ENCODE results near the gene CFL1. TPM values are rescaled to one million over a fixed set of nuclear protein-coding genes. Genes with fewer than 3 reads are reported as not detected.
A peak's percentile ranks its signal among the peaks of the same experiment; 100 is the strongest.

CFL1 gene
- total and polyA plus RNA-seq, 2 of the 4 experiments (the other 2 are of a cell fraction), result 960 to 2,231 TPM

GRCh38 chr11:65821107-65821506 lies 36.9 kb downstream of the CFL1 start:
- H3K4me1 ChIP-seq (ENCODE audit: control insufficient read depth, insufficient read depth, low read length), result no peaks in the 10 kb centered on the region
- dilution Hi-C loops (cut with HindIII; ENCODE audit: low sequenced_read_pairs, unreplicated experiment) (no loop called here), intact Hi-C loops (cut with micrococcal nuclease) (no loop called here), in situ Hi-C loops (cut with MboI; ENCODE audit: low sequenced_read_pairs) (no loop called here)
- no peak overlapping the region for H3K14ac ChIP-seq (replicated peaks; ENCODE audit: low read depth, low read length)
- H2AK9ac ChIP-seq (replicated peaks; ENCODE audit: low read depth, low read length, poor library complexity), result no peak overlapping the region
- no peaks in the 10 kb centered on the region; a peak in 1 of 4 replicates for H3K79me1 ChIP-seq (ENCODE audit: low read depth in 1 of 2, low read length in 2 of 2)
- no peak overlapping the region for H2BK120ac ChIP-seq (ENCODE audit: low read depth, low read length)
- H3K27ac ChIP-seq (ENCODE audit: insufficient read depth, low read length), result no peak overlapping the region
- ATAC-seq (ENCODE audit: low read depth), result no peak
- H2AK5ac ChIP-seq (ENCODE audit: low read depth, low read length), result no peak overlapping the region
- H4K91ac ChIP-seq (ENCODE audit: insufficient read depth, low read depth, low read length), result no peak overlapping the region
- no peaks in the 10 kb centered on the region for H4K20me1 ChIP-seq (ENCODE audit: insufficient read depth, low read length)
- H3K4ac ChIP-seq (ENCODE audit: low read depth, low read length), result no peak overlapping the region
- TF ChIP-seq POLR2A (IDR thresholded peaks at IDR 0.05; ENCODE audit: low read depth, low read length), result no peak
- TF ChIP-seq RCOR1 (IDR thresholded peaks at IDR 0.05; ENCODE audit: insufficient replicate concordance, low read length), result no peak
- TF ChIP-seq BHLHE40 (IDR thresholded peaks at IDR 0.05; ENCODE audit: low read depth, low read length), result no peak
- TF ChIP-seq RAD21 (IDR thresholded peaks at IDR 0.05; ENCODE audit: low read length), result no peak
- no peak for TF ChIP-seq MAZ (IDR thresholded peaks at IDR 0.05; ENCODE audit: borderline replicate concordance, low read depth, low read length)
- TF ChIP-seq FOS (IDR thresholded peaks at IDR 0.05; ENCODE audit: low read depth, low read length), result no peak
- TF ChIP-seq SMC3 (IDR thresholded peaks at IDR 0.05; ENCODE audit: low read depth, low read length), result no peak
- no peak for TF ChIP-seq CHD1 (IDR thresholded peaks at IDR 0.05; ENCODE audit: low read depth, low read length)
- no peak for TF ChIP-seq MAFK (IDR thresholded peaks at IDR 0.05; ENCODE audit: low read depth, low read length)
- no peak for TF ChIP-seq RFX5 (IDR thresholded peaks at IDR 0.05; ENCODE audit: low read depth, low read length)
- no peak for TF ChIP-seq ELK1 (IDR thresholded peaks at IDR 0.05; ENCODE audit: borderline replicate concordance, low read depth, low read length)
- TF ChIP-seq CTCF (conservative IDR thresholded peaks at IDR 0.05; ENCODE audit: low read depth, low read length), result no peak
- TF ChIP-seq MXI1 (IDR thresholded peaks at IDR 0.05; ENCODE audit: borderline replicate concordance, low read depth, low read length), result no peak
- H3K9me1 ChIP-seq (ENCODE audit: insufficient read depth, low read length), result no peaks in the 10 kb centered on the region
- no peak overlapping the region for H2BK15ac ChIP-seq (ENCODE audit: low read depth, low read length)
- no TSS peak for BruUV-seq (replicated peaks)
- no peak overlapping the region for H4K5ac ChIP-seq (ENCODE audit: low read depth, low read length)
- no peak overlapping the region for H3K4me2 ChIP-seq (ENCODE audit: low read depth, low read length)
- no peaks in the 10 kb centered on the region for H3K9me3 ChIP-seq (ENCODE audit: control insufficient read depth, insufficient read depth, low read length)
- H3K27me3 ChIP-seq (ENCODE audit: control insufficient read depth, insufficient read depth, low read length), result peaks cover 6% of the 10 kb centered on the region
- no peak overlapping the region for H3K18ac ChIP-seq (ENCODE audit: low read depth, low read length)
- H3K36me3 ChIP-seq (ENCODE audit: control insufficient read depth, insufficient read depth, low read length), result no peaks in the 10 kb centered on the region
- no peak overlapping the region for H3K4me3 ChIP-seq (ENCODE audit: insufficient read depth, low read depth, low read length)
- H2BK20ac ChIP-seq (ENCODE audit: low read depth, low read length), result no peak overlapping the region
- no peak overlapping the region for H3K56ac ChIP-seq (ENCODE audit: extremely low read depth, insufficient read depth, low read length)
- no peak overlapping the region for H3K23ac ChIP-seq (ENCODE audit: low read depth, low read length)
- H2AFZ ChIP-seq (replicated peaks; ENCODE audit: low read length, poor library complexity), result peak overlapping the region; percentile 5
- ChIA-PET POLR2A (ENCODE audit: unreplicated experiment) (no interaction called here), CTCF (no interaction called here)
- no peak overlapping the region for H3K9ac ChIP-seq (ENCODE audit: low read depth, low read length)
- H4K8ac ChIP-seq (ENCODE audit: low read depth in 2 of 2, low read length in 2 of 2), result no peak overlapping the region
- DNase-seq, result no peak
- no peak overlapping the region for H2BK5ac ChIP-seq (ENCODE audit: low read depth, low read length, poor library complexity, severe bottlenecking)
- 64% methylated on average over 5 of the region's 8 CpGs; no CpG with 5 or more reads in 1 of the 2 experiments for WGBS, 2 experiments (ENCODE audit: extremely low coverage in 2 of 2, insufficient read length in 1 of 2)
